ENCODE data around the gene ABCB10. TPM values are rescaled to one million over a fixed set of nuclear protein-coding genes. Genes with fewer than 3 reads are reported as not detected.

ABCB10 gene
- total RNA-seq, 1 experiment from 2014 or later = 20.0 TPM

- Histone ChIP-seq H3K4me1 (ENCODE audit: insufficient read depth, low read length, poor library complexity, severe bottlenecking) (no peaks in the 10 kb centered on the region), H3K4me3 (ENCODE audit: low read depth, low read length, poor library complexity, severe bottlenecking) (no peak overlapping the region), H3K27ac (ENCODE audit: low read depth, low read length, poor library complexity, severe bottlenecking) (no peak overlapping the region), H3K9me3 (ENCODE audit: low read depth, low read length, poor library complexity, severe bottlenecking) (no peaks in the 10 kb centered on the region), H3K27me3 (replicated peaks; ENCODE audit: insufficient read depth, low read depth, low read length, poor library complexity) (no peaks in the 10 kb centered on the region), H3K36me3 (ENCODE audit: insufficient read depth, low read length, poor library complexity, severe bottlenecking) (no peaks in the 10 kb centered on the region)
- no TSS peak for BruUV-seq (replicated peaks)
- TF ChIP-seq EZH2 (IDR thresholded peaks at IDR 0.05; ENCODE audit: borderline replicate concordance, low read depth, low read length, poor library complexity, severe bottlenecking) = no peak
- TF ChIP-seq CTCF (conservative IDR thresholded peaks at IDR 0.05; ENCODE audit: low read depth, low read length) = no peak
- DNase-seq (ENCODE audit: low spot score) = no peak
- POLR2A ChIA-PET (ENCODE audit: low non-redundant PET) = no interaction called here
- CTCF ChIA-PET = no interaction called here
- intact Hi-C loops (cut with micrococcal nuclease; ENCODE audit: unreplicated experiment) = no loop called here
These were observed 13.8 kb upstream of the ABCB10 start for GRCh38 chr1:229572286-229572685.

GRCh38 chr1:229570891-229571516, 12.5 kb upstream of the ABCB10 start:
- Histone ChIP-seq H3K27ac (ENCODE audit: low read depth, low read length, poor library complexity, severe bottlenecking) (no peak overlapping the region), H3K4me3 (ENCODE audit: low read depth, low read length, poor library complexity, severe bottlenecking) (no peak overlapping the region), H3K27me3 (replicated peaks; ENCODE audit: insufficient read depth, low read depth, low read length, poor library complexity) (no peaks in the 10 kb centered on the region), H3K4me1 (ENCODE audit: insufficient read depth, low read length, poor library complexity, severe bottlenecking) (no peaks in the 10 kb centered on the region), H3K9me3 (ENCODE audit: low read depth, low read length, poor library complexity, severe bottlenecking) (no peaks in the 10 kb centered on the region), H3K36me3 (ENCODE audit: insufficient read depth, low read length, poor library complexity, severe bottlenecking) (no peaks in the 10 kb centered on the region)
- DNase-seq (ENCODE audit: low spot score) = no peak
- no peak for TF ChIP-seq CTCF (conservative IDR thresholded peaks at IDR 0.05; ENCODE audit: low read depth, low read length)
- no peak for TF ChIP-seq EZH2 (IDR thresholded peaks at IDR 0.05; ENCODE audit: borderline replicate concordance, low read depth, low read length, poor library complexity, severe bottlenecking)
- CTCF ChIA-PET = no interaction called here
- POLR2A ChIA-PET (ENCODE audit: low non-redundant PET) = no interaction called here
- no TSS peak for BruUV-seq (replicated peaks)
- intact Hi-C loops (cut with micrococcal nuclease; ENCODE audit: unreplicated experiment) = no loop called here

GRCh38 chr1:229570305-229570704, 11.8 kb upstream of the ABCB10 start:
- no peaks in the 10 kb centered on the region for H3K36me3 ChIP-seq (ENCODE audit: insufficient read depth, low read length, poor library complexity, severe bottlenecking)
- TF ChIP-seq CTCF (conservative IDR thresholded peaks at IDR 0.05; ENCODE audit: low read depth, low read length) = no peak
- TF ChIP-seq EZH2 (IDR thresholded peaks at IDR 0.05; ENCODE audit: borderline replicate concordance, low read depth, low read length, poor library complexity, severe bottlenecking) = no peak
- H3K9me3 ChIP-seq (ENCODE audit: low read depth, low read length, poor library complexity, severe bottlenecking) = no peaks in the 10 kb centered on the region
- intact Hi-C loops (cut with micrococcal nuclease; ENCODE audit: unreplicated experiment) = no loop called here
- BruUV-seq (replicated peaks) = no TSS peak
- ChIA-PET POLR2A (ENCODE audit: low non-redundant PET) (no interaction called here), CTCF (no interaction called here)
- no peaks in the 10 kb centered on the region for H3K4me1 ChIP-seq (ENCODE audit: insufficient read depth, low read length, poor library complexity, severe bottlenecking)
- H3K27me3 ChIP-seq (replicated peaks; ENCODE audit: insufficient read depth, low read depth, low read length, poor library complexity) = no peaks in the 10 kb centered on the region
- no peak overlapping the region for H3K4me3 ChIP-seq (ENCODE audit: low read depth, low read length, poor library complexity, severe bottlenecking)
- DNase-seq (ENCODE audit: low spot score) = no peak
- H3K27ac ChIP-seq (ENCODE audit: low read depth, low read length, poor library complexity, severe bottlenecking) = no peak overlapping the region

Data from A673 (cell line).